HEK293 (cell line): ENCODE data around the gene MMS22L.

Experiments used
- ZNF121 ChIP-seq: fragments of 450-650 bp; formaldehyde crosslinking; IDR thresholded peaks from 2 replicates; pipeline ENCODE4 v1.5.1; 2016; ENCODE audit warnings: missing biosample characterization, missing genetic modification characterization
- ZNF292 ChIP-seq: fragments of 450-650 bp; formaldehyde crosslinking; IDR thresholded peaks from 2 replicates; pipeline ENCODE4 v1.5.1; 2016; ENCODE audit warnings: low read depth, missing biosample characterization, missing genetic modification characterization, borderline replicate concordance
- TF ChIP-seq, protein P1 (sequence below): fragments of 450-650 bp; formaldehyde crosslinking; IDR thresholded peaks from 2 replicates; pipeline ENCODE4 v1.5.1; 2016; ENCODE audit warnings: missing biosample characterization, missing genetic modification characterization
- TF ChIP-seq, protein P2 (sequence below): fragments of 450-650 bp; formaldehyde crosslinking; IDR thresholded peaks from 2 replicates; pipeline ENCODE4 v1.5.1; 2016; ENCODE audit warnings: missing biosample characterization, missing genetic modification characterization, low read depth

GRCh38 chr6:97294451-97294850, 11.4 kb upstream of the MMS22L start:
- no peak for TF ChIP-seq ZNF121 (tag by site-specific recombination)
- TF ChIP-seq, protein P1, sequence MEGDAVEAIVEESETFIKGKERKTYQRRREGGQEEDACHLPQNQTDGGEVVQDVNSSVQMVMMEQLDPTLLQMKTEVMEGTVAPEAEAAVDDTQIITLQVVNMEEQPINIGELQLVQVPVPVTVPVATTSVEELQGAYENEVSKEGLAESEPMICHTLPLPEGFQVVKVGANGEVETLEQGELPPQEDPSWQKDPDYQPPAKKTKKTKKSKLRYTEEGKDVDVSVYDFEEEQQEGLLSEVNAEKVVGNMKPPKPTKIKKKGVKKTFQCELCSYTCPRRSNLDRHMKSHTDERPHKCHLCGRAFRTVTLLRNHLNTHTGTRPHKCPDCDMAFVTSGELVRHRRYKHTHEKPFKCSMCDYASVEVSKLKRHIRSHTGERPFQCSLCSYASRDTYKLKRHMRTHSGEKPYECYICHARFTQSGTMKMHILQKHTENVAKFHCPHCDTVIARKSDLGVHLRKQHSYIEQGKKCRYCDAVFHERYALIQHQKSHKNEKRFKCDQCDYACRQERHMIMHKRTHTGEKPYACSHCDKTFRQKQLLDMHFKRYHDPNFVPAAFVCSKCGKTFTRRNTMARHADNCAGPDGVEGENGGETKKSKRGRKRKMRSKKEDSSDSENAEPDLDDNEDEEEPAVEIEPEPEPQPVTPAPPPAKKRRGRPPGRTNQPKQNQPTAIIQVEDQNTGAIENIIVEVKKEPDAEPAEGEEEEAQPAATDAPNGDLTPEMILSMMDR (tag by site-specific recombination): no peak
- TF ChIP-seq, protein P2, sequence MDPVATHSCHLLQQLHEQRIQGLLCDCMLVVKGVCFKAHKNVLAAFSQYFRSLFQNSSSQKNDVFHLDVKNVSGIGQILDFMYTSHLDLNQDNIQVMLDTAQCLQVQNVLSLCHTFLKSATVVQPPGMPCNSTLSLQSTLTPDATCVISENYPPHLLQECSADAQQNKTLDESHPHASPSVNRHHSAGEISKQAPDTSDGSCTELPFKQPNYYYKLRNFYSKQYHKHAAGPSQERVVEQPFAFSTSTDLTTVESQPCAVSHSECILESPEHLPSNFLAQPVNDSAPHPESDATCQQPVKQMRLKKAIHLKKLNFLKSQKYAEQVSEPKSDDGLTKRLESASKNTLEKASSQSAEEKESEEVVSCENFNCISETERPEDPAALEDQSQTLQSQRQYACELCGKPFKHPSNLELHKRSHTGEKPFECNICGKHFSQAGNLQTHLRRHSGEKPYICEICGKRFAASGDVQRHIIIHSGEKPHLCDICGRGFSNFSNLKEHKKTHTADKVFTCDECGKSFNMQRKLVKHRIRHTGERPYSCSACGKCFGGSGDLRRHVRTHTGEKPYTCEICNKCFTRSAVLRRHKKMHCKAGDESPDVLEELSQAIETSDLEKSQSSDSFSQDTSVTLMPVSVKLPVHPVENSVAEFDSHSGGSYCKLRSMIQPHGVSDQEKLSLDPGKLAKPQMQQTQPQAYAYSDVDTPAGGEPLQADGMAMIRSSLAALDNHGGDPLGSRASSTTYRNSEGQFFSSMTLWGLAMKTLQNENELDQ (tag by site-specific recombination): no peak
- TF ChIP-seq ZNF292: no peak
